Articular chondrocyte of knee joint (primary cell): Measurements from ENCODE around the gene RAI2. TPM values are rescaled to one million over a fixed set of nuclear protein-coding genes. Genes with fewer than 3 reads are reported as not detected.

ENCODE experiments used
- total RNA-seq: library from RNA; depleted of rRNA; stranded (reverse); fragments of >200 nt; gene quantifications from 2 replicates; pipeline ENCODE4 v1.2.3, GENCODE V29; 2012

RAI2 gene
- total RNA-seq, result 3.1 and 4.2 TPM in 2 replicates

GRCh38 chrX:17860811-17861488, at the start of gene RAI2:
RAI2 (minus strand) TSS chrX:17861298; CDS start chrX:17802010, 59,288 bp downstream.

Other genes starting within 250 kb of the RAI2 start
- 16.6 and 19.7 TPM in 2 replicates for gene SCML1, start 123.8 kb downstream of the RAI2 start, total RNA-seq